ENCODE measurements around the gene NEK5.

NEK5 gene

DNA sequence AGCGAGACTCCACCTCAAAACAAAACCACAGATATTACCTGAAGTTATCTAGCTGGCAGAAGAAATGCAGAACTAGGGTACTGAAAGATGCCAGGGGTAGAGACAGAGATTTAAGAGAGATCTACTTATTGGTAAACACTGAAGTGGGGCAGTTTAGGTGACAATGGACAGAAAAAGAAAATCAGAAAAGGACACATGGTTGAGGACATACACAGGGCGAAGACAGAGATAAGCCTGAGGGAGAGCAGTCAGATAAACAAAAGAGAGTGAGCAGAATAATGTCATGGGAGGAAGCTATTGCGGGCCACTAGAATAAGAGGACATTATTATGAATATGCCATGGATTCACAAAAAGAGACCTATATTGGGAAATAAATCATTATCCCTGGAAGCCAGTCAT is 3.3 kb downstream of the NEK5 start:
- no peak for TF ChIP-seq CTCF (IDR thresholded peaks at IDR 0.05)
- Histone ChIP-seq H3K27ac (no peak overlapping the region), H3K4me1 (no peaks in the 10 kb centered on the region)

DNA sequence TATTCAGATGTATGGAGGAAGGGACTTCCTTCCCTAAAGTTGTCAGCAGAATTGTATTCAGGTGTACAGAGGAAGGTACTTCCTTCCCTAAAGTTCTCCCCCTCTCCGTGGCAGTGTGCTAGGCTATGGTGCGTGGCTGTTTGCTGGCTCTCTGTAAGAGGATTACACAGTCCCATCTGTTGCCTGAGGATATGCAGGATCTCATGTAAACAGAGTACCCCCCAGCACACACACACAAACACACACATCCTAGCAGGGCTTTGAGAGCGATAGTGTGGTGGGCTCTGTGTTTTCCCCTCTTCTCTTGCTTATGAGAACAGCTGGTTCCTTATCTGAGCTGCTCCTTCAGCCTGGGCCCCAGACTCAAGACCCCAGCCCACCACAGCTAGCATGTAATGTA is 10.3 kb downstream of the NEK5 start:
- Histone ChIP-seq H3K36me3 (ENCODE audit: control insufficient read depth, insufficient read depth, low read length) (no peaks in the 10 kb centered on the region), H3K4me2 (ENCODE audit: low read length) (no peak overlapping the region), H3K27me3 (ENCODE audit: control insufficient read depth, insufficient read depth, low read length) (no peaks in the 10 kb centered on the region), H3K79me2 (no peaks in the 10 kb centered on the region), H3K4me1 (no peaks in the 10 kb centered on the region), H3K9me3 (ENCODE audit: control insufficient read depth, low read length) (no peaks in the 10 kb centered on the region), H2AFZ (no peak overlapping the region), H3K4me3 (ENCODE audit: low read depth, low read length) (no peak overlapping the region), H3K9ac (no peak overlapping the region), H3K27ac (no peak overlapping the region)
- TF ChIP-seq CTCF (IDR thresholded peaks at IDR 0.05) = no peak

More for the DNA sequence above, 3.3 kb downstream of the NEK5 start:
- Histone ChIP-seq H3K36me3 (ENCODE audit: control insufficient read depth, insufficient read depth, low read length) (no peaks in the 10 kb centered on the region), H2AFZ (no peak overlapping the region), H3K9ac (no peak overlapping the region), H3K4me3 (ENCODE audit: low read depth, low read length) (no peak overlapping the region), H3K9me3 (ENCODE audit: control insufficient read depth, low read length) (no peaks in the 10 kb centered on the region), H3K27me3 (ENCODE audit: control insufficient read depth, insufficient read depth, low read length) (no peaks in the 10 kb centered on the region), H3K4me2 (ENCODE audit: low read length) (no peak overlapping the region), H3K79me2 (no peaks in the 10 kb centered on the region)

DNA sequence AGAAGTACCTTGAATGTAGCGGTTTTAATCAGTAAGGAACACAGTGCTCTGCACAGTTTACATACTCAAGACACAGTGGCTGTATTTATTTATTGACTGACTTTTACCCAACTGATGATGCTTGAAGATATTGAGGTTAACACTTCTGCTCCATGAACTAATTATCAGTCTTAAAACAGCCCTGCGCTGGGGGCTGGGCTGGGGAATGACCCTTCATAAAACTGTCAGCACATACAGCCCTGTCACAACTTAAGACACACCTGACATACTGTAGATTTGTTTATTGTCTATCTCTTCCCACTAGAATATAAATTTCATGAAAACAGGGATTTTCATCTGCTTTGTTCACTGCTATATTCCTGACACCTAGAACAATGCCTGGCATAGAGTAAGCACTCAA is 10.8 kb downstream of the NEK5 start:
- H3K36me3 ChIP-seq (ENCODE audit: control insufficient read depth, insufficient read depth, low read length) = no peaks in the 10 kb centered on the region
- H3K9ac ChIP-seq = no peak overlapping the region
- H3K4me2 ChIP-seq (ENCODE audit: low read length) = no peak overlapping the region
- no peak overlapping the region for H3K4me3 ChIP-seq (ENCODE audit: low read depth, low read length)
- H3K9me3 ChIP-seq (ENCODE audit: control insufficient read depth, low read length) = no peaks in the 10 kb centered on the region
- H3K27ac ChIP-seq = no peak overlapping the region
- H3K27me3 ChIP-seq (ENCODE audit: control insufficient read depth, insufficient read depth, low read length) = no peaks in the 10 kb centered on the region
- H3K79me2 ChIP-seq = no peaks in the 10 kb centered on the region
- no peak for TF ChIP-seq CTCF (IDR thresholded peaks at IDR 0.05)
- no peak overlapping the region for H2AFZ ChIP-seq
- H3K4me1 ChIP-seq = no peaks in the 10 kb centered on the region

DNA sequence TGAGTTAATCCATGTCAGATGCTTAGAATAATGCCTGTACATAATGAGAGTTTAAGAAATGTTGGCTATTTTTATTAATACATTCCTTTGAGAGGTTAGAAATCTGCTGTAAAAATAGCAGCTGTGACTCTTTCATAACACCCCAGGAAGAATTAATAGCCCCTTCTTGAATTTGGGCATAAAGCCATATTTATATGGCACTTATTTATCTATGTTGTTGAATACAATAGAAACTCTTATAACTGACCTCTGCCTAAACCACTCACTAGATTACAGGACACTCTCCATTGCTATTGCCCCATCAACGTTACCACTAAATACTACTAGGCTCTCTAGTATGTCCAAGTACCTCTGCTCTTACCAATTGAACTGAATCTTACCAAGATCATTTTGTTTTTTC is 16.3 kb downstream of the NEK5 start:
- H3K27me3 ChIP-seq (ENCODE audit: control insufficient read depth, insufficient read depth, low read length) = no peaks in the 10 kb centered on the region

More for the DNA sequence above, 16.3 kb downstream of the NEK5 start:
- no peak overlapping the region for H3K4me3 ChIP-seq (ENCODE audit: low read depth, low read length)
- no peak overlapping the region for H3K27ac ChIP-seq
- H3K36me3 ChIP-seq (ENCODE audit: control insufficient read depth, insufficient read depth, low read length) = no peaks in the 10 kb centered on the region
- no peak for TF ChIP-seq CTCF (IDR thresholded peaks at IDR 0.05)
- no peak overlapping the region for H3K4me2 ChIP-seq (ENCODE audit: low read length)
- no peaks in the 10 kb centered on the region for H3K9me3 ChIP-seq (ENCODE audit: control insufficient read depth, low read length)
- H3K4me1 ChIP-seq = no peaks in the 10 kb centered on the region
- no peak overlapping the region for H3K9ac ChIP-seq
- H2AFZ ChIP-seq = no peak overlapping the region
- no peaks in the 10 kb centered on the region for H3K79me2 ChIP-seq

Measured in parathyroid adenoma (tissue), 2 donors.